GM18951 (cell line): ENCODE results near the gene RASAL1.
A peak's percentile ranks its signal among the peaks of the same experiment; 100 is the strongest.

ENCODE experiments used
- POLR2A ChIP-seq: IDR thresholded peaks from 4 replicates; pipeline ENCODE4 v1.6.1; 2011; ENCODE audit warnings: mild to moderate bottlenecking; ENCODE audit not compliant: insufficient read length, insufficient read depth; ENCODE audit errors: extremely low read depth
- in situ Hi-C: fragments of 300-500 bp; cut with MboI; formaldehyde crosslinking; loops from one replicate; pipeline ENCODE4 v1.12.0; 2022; ENCODE audit warnings: low sequenced_read_pairs, mixed read lengths, inconsistent platforms; ENCODE audit not compliant: unreplicated experiment

The RASAL1 gene

GRCh38 chr12:113135178-113136127 is at the start of gene RASAL1:
TSS of gene RASAL1 (minus strand) at chr12:113135761. CDS start at chr12:113135462, 299 bp downstream.
- no peak for TF ChIP-seq POLR2A
- in situ Hi-C loops = no loop called here

- TF ChIP-seq POLR2A = peak; percentile 29
- in situ Hi-C loops = no loop called here
Measured at GRCh38 chr12:113184900-113185179, 49.3 kb upstream of the RASAL1 start.

- TF ChIP-seq POLR2A = no peak
- in situ Hi-C loops = no loop called here
Measured at GRCh38 chr12:113184098-113184899, 48.7 kb upstream of the RASAL1 start.

- in situ Hi-C loops = no loop called here
- TF ChIP-seq POLR2A = no peak
Measured at GRCh38 chr12:113183030-113183589, 47.5 kb upstream of the RASAL1 start.

GRCh38 chr12:113181975-113182374 is 46.4 kb upstream of the RASAL1 start:
- no peak for TF ChIP-seq POLR2A
- in situ Hi-C loops = no loop called here

- in situ Hi-C loops = no loop called here
- TF ChIP-seq POLR2A = no peak
Measured at GRCh38 chr12:113180333-113180732, 44.8 kb upstream of the RASAL1 start.

GRCh38 chr12:113179023-113179422 is 43.5 kb upstream of the RASAL1 start:
- in situ Hi-C loops = no loop called here
- no peak for TF ChIP-seq POLR2A

GRCh38 chr12:113174461-113175384 is 39.2 kb upstream of the RASAL1 start:
- in situ Hi-C loops = no loop called here

GRCh38 chr12:113173081-113173698 is 37.6 kb upstream of the RASAL1 start:
- in situ Hi-C loops = no loop called here
- TF ChIP-seq POLR2A = no peak

More at GRCh38 chr12:113174461-113175384, 39.2 kb upstream of the RASAL1 start:
- TF ChIP-seq POLR2A = no peak

GRCh38 chr12:113172185-113172584 is 36.6 kb upstream of the RASAL1 start:
- no peak for TF ChIP-seq POLR2A
- in situ Hi-C loops = no loop called here

GRCh38 chr12:113171543-113171942 is 36.0 kb upstream of the RASAL1 start:
- no peak for TF ChIP-seq POLR2A
- in situ Hi-C loops = no loop called here

- in situ Hi-C loops = no loop called here
- no peak for TF ChIP-seq POLR2A
Measured at GRCh38 chr12:113170926-113171325, 35.4 kb upstream of the RASAL1 start.

- in situ Hi-C loops = no loop called here
Measured at GRCh38 chr12:113170457-113170856, 34.9 kb upstream of the RASAL1 start.

More at GRCh38 chr12:113170457-113170856, 34.9 kb upstream of the RASAL1 start:
- no peak for TF ChIP-seq POLR2A
